ENCODE results near the gene AMACR. TPM values are rescaled to one million over a fixed set of nuclear protein-coding genes. Genes with fewer than 3 reads are reported as not detected.

AMACR gene
- total and polyA plus RNA-seq, 2 donors (not counting 3 experiments of a cell fraction or from before 2014, with no cell fraction given), result 6.7 to 8.7 TPM

- dilution Hi-C loops (cut with MboI; ENCODE audit: extremely low pct_ligation_motif_present, low sequenced_read_pairs), result no loop called here
These were observed 10.4 kb downstream of the AMACR start for GRCh38 chr5:33997331-33997983.

More at GRCh38 chr5:33997331-33997983, 10.4 kb downstream of the AMACR start:
- intact Hi-C loops (cut with micrococcal nuclease), result loop anchor here (1.0 kb wide), 1 partner anchor 468 kb away; no protein-coding TSS in a partner anchor
- DNase-seq (ENCODE audit: low read depth, low spot score) (peak; percentile 87), FAIRE-seq (peak; percentile 92)
- Histone ChIP-seq H3K27me3 (ENCODE audit: control insufficient read depth in 2 of 2, insufficient read depth in 2 of 2, low read length in 2 of 2) (no peaks in the 10 kb centered on the region), H4K20me1 (replicated peaks; ENCODE audit: control insufficient read depth, extremely low read depth, insufficient read depth, low read length) (no peaks in the 10 kb centered on the region), H3K9me1 (replicated peaks; ENCODE audit: control insufficient read depth, extremely low read depth, insufficient read depth, low read length) (no peaks in the 10 kb centered on the region), H3K4me3 (replicated peaks in 1 of 3; ENCODE audit: insufficient read depth in 1 of 3, low read depth in 1 of 3, low read length in 3 of 3) (no peak overlapping the region), H3K9ac (replicated peaks; ENCODE audit: extremely low read depth, insufficient read depth, low read length) (no peak overlapping the region), H3K79me2 (ENCODE audit: control insufficient read depth, insufficient read depth, low read length) (no peaks in the 10 kb centered on the region), H3K4me2 (ENCODE audit: insufficient read depth, low read length) (no peak overlapping the region), H2AFZ (ENCODE audit: low read depth, low read length) (no peak overlapping the region), H3K4me1 (ENCODE audit: control insufficient read depth, extremely low read depth, insufficient read depth, low read length) (no peaks in the 10 kb centered on the region), H3K9me3 (replicated peaks; ENCODE audit: control insufficient read depth, insufficient read depth, low read length) (no peaks in the 10 kb centered on the region), H3K36me3 (ENCODE audit: control insufficient read depth in 2 of 2, extremely low read depth in 1 of 2, insufficient read depth in 2 of 2, low read length in 2 of 2) (peaks cover 0 to 2% of the 10 kb centered on the region in 2 experiments), H3K27ac (ENCODE audit: insufficient read depth, low read depth, low read length) (no peak overlapping the region)
- no TSS peak for BruUV-seq (replicated peaks)
- ChIA-PET CTCF (interaction anchor here (0.5 to 2.1 kb wide), 15 partner anchors 9 to 469 kb away, joined by 3 to 13 read pairs (median 5); partner anchors contain the start of genes AMACR and C1QTNF3), POLR2A (interaction anchor here (1.4 kb wide), 1 partner anchor 11 kb away, joined by 5 read pairs; the partner anchor contains the start of gene AMACR)
- TF ChIP-seq GATA2 (IDR thresholded peaks at IDR 0.05; ENCODE audit: insufficient read depth, insufficient read length, low read depth, low read length) (no peak), CTCF (IDR thresholded peaks at IDR 0.05; ENCODE audit: extremely low read depth in 1 of 2, insufficient read depth in 1 of 2, low read depth in 1 of 2, low read length in 2 of 2) (peak; percentile 64 to 69)
